HG03039 (cell line): ENCODE measurements around the gene KRTAP1-5.
"Not testable (repeated sequence)": the region's sequence is repeated elsewhere in the genome, so short reads cannot be mapped to it uniquely, and the experiment has no call there.

Source experiments
- ATAC-seq: cut with Tn5 transposase; IDR thresholded peaks from one replicate; pipeline ENCODE4 v1.9.1; 2021; ENCODE audit warnings: mild to moderate bottlenecking, moderate library complexity; ENCODE audit not compliant: unreplicated experiment

The KRTAP1-5 gene

GRCh38 chr17:41009301-41009760 lies 17.7 kb downstream of the KRTAP1-5 start:
- no peak for ATAC-seq

- no peak for ATAC-seq
These were observed 18.2 kb downstream of the KRTAP1-5 start, which contains the start of gene KRTAP3-1 for GRCh38 chr17:41008811-41009210. KRTAP3-1 (minus strand) TSS chr17:41009128; CDS start chr17:41009074, 54 bp downstream.

- ATAC-seq = no peak
These were observed 22.6 kb downstream of the KRTAP1-5 start for GRCh38 chr17:41004397-41004796.

- ATAC-seq = no peak
These were observed 23.1 kb downstream of the KRTAP1-5 start for GRCh38 chr17:41003926-41004325.

GRCh38 chr17:41002814-41003213 lies 24.2 kb downstream of the KRTAP1-5 start:
- no peak for ATAC-seq

GRCh38 chr17:41001795-41002194 lies 25.2 kb downstream of the KRTAP1-5 start:
- ATAC-seq = no peak

GRCh38 chr17:40999563-40999962 lies 27.4 kb downstream of the KRTAP1-5 start, which contains the start of gene KRTAP3-2:
KRTAP3-2 (minus strand) TSS chr17:40999906; CDS start chr17:40999853, 53 bp downstream.
- ATAC-seq = not testable (repeated sequence)

GRCh38 chr17:40997361-40997760 lies 29.6 kb downstream of the KRTAP1-5 start:
- ATAC-seq = no peak

GRCh38 chr17:40996829-40997228 lies 30.2 kb downstream of the KRTAP1-5 start:
- no peak for ATAC-seq

- ATAC-seq = no peak
These were observed 31.9 kb downstream of the KRTAP1-5 start for GRCh38 chr17:40995116-40995515.

- no peak for ATAC-seq
These were observed 33.2 kb downstream of the KRTAP1-5 start, which contains the start of gene KRTAP3-3 for GRCh38 chr17:40993839-40994238. KRTAP3-3 (minus strand) TSS chr17:40994164; CDS start chr17:40994097, 67 bp downstream.

GRCh38 chr17:40993084-40993483 lies 33.9 kb downstream of the KRTAP1-5 start:
- no peak for ATAC-seq

GRCh38 chr17:40992666-40993065 lies 34.3 kb downstream of the KRTAP1-5 start:
- no peak for ATAC-seq

GRCh38 chr17:40986920-40987319 lies 40.1 kb downstream of the KRTAP1-5 start:
- no peak for ATAC-seq

- ATAC-seq = no peak
These were observed 42.8 kb downstream of the KRTAP1-5 start, which contains the start of gene KRT40 for GRCh38 chr17:40984226-40984625. KRT40 (minus strand) TSS chr17:40984326; CDS start chr17:40984273, 53 bp downstream.

GRCh38 chr17:40981115-40981514 lies 45.9 kb downstream of the KRTAP1-5 start:
- no peak for ATAC-seq

GRCh38 chr17:40980596-40980995 lies 46.4 kb downstream of the KRTAP1-5 start:
- no peak for ATAC-seq

- ATAC-seq = no peak
These were observed 46.9 kb downstream of the KRTAP1-5 start for GRCh38 chr17:40980117-40980516.

GRCh38 chr17:40978575-40979151 lies 48.3 kb downstream of the KRTAP1-5 start:
- ATAC-seq = no peak
